HepG2 (cell line): ENCODE data around the gene RPS15A.
"Not testable (repeated sequence)": the region's sequence is repeated elsewhere in the genome, so short reads cannot be mapped to it uniquely, and the experiment has no call there.

ENCODE experiments used
- CHD4 ChIP-seq: fragments of 200-600 bp; sonication (generic); IDR thresholded peaks from 2 replicates; pipeline ENCODE4 v1.7.0; 2017; ENCODE audit warnings: mild to moderate bottlenecking, low read length, borderline replicate concordance
- MAX ChIP-seq: IDR thresholded peaks from 2 replicates; pipeline ENCODE4 v1.6.1; 2012; ENCODE audit warnings: inconsistent platforms
- MXI1 ChIP-seq: IDR thresholded peaks from 3 replicates; pipeline ENCODE4 v1.6.1; 2012; ENCODE audit warnings: low read depth, low read length, inconsistent platforms, borderline replicate concordance
- REST ChIP-seq, 2 experiments: IDR thresholded peaks; 2 replicates each; pipeline ENCODE4 v1.6.1; 2011 to 2012; ENCODE audit warnings: low read length in 2 of 2, borderline replicate concordance in 1 of 2, low read depth in 1 of 2, mild to moderate bottlenecking in 1 of 2, moderate library complexity in 1 of 2
- SMARCE1 ChIP-seq: fragments of 450-650 bp; IDR thresholded peaks from 2 replicates; pipeline ENCODE4 v1.6.1; 2017; ENCODE audit warnings: borderline replicate concordance
- ZFP91 ChIP-seq: sonication (generic); formaldehyde crosslinking; IDR thresholded peaks from 2 replicates; pipeline ENCODE4 v1.9.0; 2022; ENCODE audit warnings: missing genetic modification reagents, mild to moderate bottlenecking, borderline replicate concordance
- ZNF235 ChIP-seq: sonication (generic); formaldehyde crosslinking; IDR thresholded peaks from 2 replicates; pipeline ENCODE4 v1.8.1; 2023; ENCODE audit warnings: mild to moderate bottlenecking, missing genetic modification reagents, borderline replicate concordance

- TF ChIP-seq SMARCE1; MXI1; ZNF235 (CRISPR knock-in tag); MAX; CHD4; ZFP91 (CRISPR knock-in tag); REST (IDR thresholded peaks at IDR 0.05; ENCODE audit: borderline replicate concordance in 1 of 2, low read depth in 1 of 2, low read length in 2 of 2): not testable (repeated sequence)
Observed at GRCh38 chr16:18780460-18781026, 9.6 kb downstream of the RPS15A start.
